ENCODE measurements around the gene F13B. TPM values are rescaled to one million over a fixed set of nuclear protein-coding genes. Genes with fewer than 3 reads are reported as not detected.
A peak's percentile ranks its signal among the peaks of the same experiment; 100 is the strongest.
"Not testable (repeated sequence)": the region's sequence is repeated elsewhere in the genome, so short reads cannot be mapped to it uniquely, and the experiment has no call there.

Gene F13B, protein sequence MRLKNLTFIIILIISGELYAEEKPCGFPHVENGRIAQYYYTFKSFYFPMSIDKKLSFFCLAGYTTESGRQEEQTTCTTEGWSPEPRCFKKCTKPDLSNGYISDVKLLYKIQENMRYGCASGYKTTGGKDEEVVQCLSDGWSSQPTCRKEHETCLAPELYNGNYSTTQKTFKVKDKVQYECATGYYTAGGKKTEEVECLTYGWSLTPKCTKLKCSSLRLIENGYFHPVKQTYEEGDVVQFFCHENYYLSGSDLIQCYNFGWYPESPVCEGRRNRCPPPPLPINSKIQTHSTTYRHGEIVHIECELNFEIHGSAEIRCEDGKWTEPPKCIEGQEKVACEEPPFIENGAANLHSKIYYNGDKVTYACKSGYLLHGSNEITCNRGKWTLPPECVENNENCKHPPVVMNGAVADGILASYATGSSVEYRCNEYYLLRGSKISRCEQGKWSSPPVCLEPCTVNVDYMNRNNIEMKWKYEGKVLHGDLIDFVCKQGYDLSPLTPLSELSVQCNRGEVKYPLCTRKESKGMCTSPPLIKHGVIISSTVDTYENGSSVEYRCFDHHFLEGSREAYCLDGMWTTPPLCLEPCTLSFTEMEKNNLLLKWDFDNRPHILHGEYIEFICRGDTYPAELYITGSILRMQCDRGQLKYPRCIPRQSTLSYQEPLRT
- total RNA-seq (2014; rRNA removed; shearing (Covaris generic)): 0.24 TPM in 1 of 2 replicates, not detected in the other

DNA sequence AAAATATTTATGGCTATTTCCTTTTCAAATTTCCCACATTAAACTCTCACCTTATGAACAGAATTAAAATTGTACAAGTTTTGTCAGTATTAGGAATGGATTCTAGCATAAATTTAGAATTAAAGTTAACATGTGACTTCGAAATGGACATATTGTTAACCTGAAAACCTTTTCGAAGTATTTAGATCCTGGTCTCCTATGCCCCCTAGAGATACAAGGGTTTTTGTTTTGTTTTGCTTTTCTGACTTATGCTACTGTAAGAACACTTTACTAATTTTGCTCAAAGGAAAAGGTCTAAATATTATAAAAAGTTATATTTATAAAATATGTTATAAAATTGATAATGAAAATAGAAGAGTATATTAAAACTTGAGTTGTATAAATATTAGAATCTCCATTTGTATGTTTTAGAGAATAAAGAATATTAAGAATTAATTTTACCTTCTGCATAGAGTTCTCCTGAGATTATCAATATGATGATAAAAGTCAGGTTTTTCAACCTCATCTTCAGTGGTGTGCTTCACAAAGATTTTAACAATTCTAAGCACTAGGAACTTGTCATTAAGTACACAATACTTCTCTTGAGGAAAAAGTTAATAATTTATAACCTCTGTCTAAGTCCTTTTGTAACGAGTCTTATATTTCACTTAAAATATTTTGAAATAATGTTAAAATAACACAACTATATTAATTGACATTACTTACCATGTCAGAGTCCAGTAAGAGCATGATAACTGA is at the start of gene F13B:
TSS of gene F13B (minus strand) at position 542 of the 738 bp plus-strand sequence. CDS start at position 505, 37 bp downstream.
- DNase-seq (ENCODE audit: low read depth): no peak

DNA sequence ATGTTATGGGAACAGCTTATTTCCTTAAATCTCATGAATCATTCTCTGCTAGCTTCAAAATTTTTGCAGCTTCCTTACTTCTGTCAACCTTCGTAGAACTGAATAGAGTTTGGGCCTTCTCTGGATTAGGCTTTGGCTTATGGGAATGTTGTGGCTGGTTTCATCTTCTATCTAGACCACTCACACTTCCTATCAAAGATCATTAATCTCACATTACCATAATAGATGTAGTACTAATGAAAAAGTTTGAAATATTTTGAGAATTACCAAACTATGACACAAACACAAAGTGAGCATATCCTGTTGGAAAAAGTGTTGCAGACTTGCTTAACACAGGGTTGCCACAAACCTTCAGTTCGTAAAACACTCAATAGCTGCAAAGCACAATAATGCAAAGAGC is 49.1 kb upstream of the F13B start:
- DNase-seq (ENCODE audit: low read depth): no peak

DNA sequence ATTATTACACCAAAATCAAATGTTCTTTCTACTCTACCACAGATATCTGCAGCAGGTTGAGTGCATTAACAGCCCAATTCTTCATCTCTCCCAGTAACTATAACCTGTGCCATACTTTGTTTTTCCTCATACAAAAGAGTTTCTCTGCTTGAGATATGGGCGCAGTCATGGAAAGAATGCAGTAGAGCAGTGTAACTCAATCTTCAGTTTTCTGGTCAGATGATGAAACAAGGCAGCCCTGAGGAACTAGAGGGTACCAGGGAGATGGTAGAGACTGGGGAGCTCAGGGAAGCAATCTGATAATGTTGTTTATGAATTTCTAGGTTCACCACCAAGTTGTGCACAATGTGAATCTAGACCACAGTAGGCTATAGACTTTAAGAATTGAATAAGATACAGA is 39.8 kb upstream of the F13B start:
- DNase-seq (ENCODE audit: low read depth): no peak

DNA sequence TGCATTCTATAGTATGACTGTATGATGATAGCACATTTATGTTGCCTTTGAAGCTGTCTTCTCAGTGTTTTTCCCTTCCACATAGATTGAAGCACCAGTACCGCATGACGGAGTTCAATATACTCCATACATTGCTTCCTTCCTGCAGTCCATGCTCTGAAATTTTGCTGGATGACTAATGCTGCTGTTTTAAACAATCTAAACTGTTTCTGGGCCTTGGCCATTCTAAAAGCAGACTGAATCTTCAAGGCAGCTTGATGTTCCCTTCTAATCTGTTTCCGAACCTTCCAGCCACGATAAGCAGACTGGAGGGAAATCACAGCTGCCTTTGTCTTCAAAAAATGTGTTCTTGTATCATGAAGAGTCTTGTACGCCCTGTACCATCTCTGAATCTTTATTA is 36.2 kb upstream of the F13B start:
- DNase-seq (ENCODE audit: low read depth): no peak

DNA sequence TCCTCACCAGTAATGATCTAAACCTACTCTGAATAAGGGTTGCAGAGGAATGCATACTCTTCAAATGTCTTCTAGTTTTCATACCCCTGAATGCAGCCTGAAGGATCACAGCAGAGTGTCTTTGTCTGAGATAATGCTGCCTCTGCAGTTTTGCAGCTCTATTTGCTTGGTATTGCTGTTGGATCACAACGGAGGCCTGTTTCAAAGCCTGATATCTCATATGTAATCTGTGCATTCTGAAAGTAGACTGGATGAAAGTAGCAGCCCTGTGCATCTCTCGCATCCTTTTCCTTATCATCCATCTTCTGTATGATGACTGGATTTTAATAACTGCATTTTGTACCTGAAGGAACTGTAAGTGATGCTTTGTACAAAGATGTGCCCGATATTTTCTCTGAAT is 34.9 kb upstream of the F13B start:
- no peak for DNase-seq (ENCODE audit: low read depth)

DNA sequence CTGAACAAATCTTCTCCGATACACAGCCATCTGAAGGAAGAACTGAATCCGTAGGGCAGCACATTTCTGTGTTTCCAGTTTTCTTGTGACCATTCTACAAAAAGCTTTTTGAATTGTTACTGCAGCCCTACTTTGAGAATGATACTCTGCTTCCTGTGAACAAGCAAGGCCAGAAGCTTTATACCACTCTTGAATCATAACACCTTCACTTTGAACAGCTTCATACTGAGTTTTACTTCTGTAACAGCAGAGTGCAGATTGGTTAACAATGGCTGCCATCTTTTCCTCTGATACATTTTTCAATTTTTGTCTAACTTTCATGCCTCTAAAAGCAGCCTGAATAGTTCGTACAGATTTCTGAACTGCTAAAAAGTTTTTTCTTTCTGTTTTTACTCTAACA is 33.6 kb upstream of the F13B start:
- DNase-seq (ENCODE audit: low read depth): no peak

DNA sequence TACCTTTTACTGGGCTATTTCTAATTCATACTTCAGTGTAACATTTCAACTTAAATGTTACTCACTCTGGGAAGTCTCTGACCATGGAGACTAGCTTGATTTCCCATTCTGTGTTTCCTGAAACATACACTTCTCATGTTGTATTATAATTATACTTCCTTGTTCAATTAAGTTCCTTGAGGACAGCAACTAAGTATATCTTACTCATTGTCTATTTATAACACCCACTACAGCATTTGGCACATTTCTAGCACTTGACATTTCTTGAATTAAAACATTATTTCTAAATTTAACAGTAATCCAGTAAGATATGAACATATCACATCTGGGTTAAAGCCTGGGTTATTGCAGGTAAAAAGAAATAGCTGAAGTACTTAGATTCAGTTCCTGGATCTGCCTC is 32.4 kb upstream of the F13B start:
- no peak for DNase-seq (ENCODE audit: low read depth)

DNA sequence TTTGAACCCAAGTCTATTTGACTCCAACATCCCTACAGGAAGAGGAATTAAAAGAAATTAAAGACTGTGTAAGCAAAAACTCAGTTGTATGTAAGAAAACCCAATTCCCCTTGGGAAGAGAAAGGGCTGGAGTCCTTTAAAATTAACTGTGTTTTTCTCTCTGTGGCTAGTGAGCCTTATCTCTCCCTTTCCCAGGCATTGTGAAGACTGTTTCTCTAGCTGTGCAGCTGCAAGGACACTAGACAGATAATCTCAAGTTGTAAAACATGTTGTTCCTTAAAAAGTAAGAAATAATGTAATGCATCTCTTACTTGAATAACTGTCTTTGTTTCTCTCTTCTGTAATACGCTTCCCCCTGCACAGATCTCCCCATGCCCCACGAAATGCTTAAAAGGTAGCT is 29.9 kb upstream of the F13B start:
- DNase-seq (ENCODE audit: low read depth): not testable (repeated sequence)

DNA sequence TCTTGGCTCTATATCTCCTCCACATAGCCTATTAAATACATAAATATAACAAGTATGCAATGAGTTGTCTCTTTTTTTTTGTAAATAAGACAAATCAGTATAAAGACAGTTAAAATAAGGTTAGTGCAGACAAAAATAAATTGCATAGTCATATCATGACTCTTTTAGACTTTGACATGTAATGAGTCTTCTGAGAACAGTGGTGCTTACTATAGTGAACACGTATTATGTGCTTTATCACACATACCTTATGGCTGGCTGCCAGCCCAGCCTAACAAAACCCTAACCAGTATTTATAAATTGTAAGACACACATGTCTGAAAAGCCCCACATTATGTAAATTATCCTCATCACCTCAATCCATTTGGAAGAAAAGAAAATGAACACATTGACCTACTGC is 29.1 kb upstream of the F13B start:
- DNase-seq (ENCODE audit: low read depth): no peak

DNA sequence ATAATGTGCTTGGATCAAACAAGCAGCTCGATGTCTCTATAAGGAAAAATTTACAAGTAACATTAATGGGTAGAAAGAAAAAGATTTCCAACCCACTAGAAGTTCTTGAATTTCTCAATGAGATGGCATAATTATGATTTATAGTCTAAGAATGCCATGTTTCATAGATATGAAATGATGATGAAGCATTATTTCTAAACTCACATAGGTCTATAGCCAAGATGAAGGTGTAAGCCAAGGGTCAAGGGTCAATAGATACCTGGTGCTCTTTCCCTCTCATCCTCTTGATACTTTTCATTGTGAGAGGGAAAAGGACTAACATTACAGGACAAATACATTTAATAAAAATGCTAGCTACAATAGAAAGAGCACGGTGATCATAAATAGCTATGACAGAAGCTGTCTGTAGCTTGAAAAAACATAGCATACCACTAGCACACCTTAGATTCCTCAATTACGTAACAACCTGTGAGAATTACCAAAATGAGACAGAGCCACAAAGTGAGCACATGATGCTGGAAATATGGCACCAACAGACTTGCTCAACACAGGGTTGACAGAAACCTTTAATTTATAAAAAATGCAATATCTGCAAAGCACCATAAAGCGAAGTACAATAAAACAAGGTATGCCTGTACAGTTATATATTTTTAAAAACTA is 26.3 kb upstream of the F13B start:
- DNase-seq (ENCODE audit: low read depth): no peak

DNA sequence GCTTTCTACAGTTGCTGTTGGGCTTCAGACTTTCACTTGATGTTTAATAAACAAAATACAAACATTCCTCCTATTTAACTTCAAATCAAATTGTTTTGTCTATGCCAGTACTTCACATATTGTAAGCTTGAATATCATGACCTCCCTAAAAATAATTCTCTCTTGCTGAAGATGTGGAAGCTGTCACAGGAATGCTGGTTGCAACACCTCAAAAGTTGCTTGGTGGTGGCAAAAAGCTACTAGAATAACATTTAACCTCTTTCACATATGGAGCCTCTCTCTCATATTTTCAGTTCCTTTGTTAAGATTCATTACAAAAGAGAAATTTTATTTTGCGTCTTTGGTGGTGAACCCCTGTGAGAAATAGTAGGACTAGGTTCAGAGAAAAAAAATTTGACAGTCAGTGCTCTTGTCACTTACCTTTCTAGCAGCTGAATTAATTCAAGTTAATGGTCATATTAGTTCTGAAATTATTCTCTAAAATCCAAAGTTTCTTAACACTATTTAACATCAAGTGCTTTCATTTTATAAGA is 25.5 kb upstream of the F13B start:
- no peak for DNase-seq (ENCODE audit: low read depth)

DNA sequence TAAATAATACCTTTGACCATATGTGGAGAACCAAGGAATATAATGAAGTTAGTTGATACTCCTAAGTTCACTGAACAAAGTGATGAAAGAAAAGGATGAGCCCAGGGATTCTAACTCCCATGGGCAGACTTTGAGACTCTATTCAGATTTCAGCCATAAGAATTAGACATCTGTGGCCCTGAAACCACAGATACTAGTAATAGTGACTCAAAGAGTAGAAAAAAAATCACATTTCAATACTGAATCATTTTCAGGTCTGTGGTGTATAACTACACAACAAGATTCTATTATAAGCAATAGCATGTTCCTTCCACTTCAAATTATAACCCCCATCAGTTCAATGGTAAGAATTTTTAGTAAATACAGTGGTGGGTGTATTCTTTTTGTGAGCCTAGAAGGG is 16.4 kb upstream of the F13B start:
- DNase-seq (ENCODE audit: low read depth): no peak

DNA sequence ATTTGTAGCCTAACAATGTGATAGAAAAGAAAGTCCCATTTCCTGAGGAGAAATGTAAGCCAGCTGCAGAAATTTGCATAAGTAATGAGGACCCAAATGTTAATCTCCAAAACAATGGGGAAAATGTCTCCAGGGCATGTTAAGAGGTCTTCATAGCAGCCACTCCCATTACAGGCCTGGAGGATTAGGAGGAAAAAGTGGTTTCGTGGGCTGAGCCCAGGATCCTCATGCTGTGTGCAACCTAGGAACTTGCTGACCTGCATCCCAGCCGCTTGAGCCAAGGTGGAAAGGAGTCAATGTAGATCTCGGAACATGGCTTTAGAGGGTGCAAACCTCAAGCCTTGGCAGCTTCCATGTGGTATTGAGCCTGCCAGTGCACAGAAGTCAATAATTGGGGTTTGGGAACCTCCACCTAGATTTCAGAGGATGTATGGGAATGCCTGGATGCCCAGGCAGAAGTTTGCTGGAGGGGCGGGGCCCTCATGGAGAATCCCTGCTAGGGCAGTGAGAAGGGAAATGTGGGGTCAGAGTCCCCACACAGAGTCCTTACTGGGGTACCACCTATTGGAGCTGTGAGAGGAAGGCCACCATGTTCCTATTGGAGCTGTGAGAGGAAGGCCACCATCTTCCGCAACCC is 14.2 kb upstream of the F13B start:
- peak; percentile 4 for DNase-seq (ENCODE audit: low read depth)

DNA sequence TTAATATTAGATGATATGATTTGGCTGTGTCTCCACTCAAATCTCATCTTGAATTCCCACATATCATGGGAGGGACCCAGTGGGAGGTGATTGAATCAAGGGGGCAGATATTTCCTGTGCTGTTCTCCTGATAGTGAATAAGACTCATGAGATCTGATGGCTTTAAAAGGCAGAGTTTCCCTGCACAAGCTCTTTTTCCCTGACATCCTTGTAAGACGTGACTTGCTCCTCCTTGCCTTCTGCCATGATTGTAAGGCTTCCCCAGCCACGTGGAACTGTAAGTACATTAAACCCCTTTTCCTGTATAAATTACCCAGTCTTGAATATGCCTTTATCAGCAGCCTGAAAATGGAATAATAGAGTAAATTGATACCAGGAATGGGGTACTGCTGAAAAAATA is 13.3 kb upstream of the F13B start:
- no peak for DNase-seq (ENCODE audit: low read depth)

DNA sequence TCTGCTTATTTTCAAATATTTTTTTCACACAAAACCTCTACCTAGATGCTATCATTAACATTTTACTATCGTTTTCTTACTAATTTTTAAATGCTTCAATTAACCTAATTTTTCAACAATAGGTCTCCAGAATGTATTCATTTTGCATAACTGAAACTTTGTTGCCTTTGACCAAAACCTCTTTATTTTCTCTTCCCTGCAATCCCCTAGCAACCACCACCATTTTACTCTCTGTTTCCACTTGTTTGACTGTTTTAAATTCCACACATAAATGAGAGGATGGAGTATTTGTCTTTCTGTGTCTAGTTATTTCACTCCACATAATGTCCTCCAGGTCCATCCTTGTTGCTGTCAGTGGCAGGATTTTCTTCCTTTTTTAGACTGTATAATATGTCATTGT is 9.5 kb upstream of the F13B start:
- DNase-seq (ENCODE audit: low read depth): no peak

DNA sequence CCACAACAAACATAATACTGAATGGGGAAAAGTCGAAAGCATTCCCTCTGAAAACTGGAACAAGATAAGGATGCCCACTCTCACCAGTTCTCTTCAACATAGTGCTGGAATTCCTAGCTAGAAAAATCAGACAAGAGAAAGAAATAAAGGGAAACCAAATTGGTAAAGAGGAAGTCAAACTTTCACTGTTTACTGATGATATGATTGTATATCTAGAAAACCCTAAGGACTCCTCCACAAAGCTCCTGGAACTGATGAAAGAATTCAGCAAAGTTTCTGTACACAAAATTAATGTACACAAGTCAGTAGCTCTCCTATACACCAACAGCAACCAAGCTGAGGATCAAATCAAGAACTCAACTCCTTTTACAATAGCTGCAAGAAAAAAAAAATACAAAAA is 6.9 kb upstream of the F13B start:
- no peak for DNase-seq (ENCODE audit: low read depth)

DNA sequence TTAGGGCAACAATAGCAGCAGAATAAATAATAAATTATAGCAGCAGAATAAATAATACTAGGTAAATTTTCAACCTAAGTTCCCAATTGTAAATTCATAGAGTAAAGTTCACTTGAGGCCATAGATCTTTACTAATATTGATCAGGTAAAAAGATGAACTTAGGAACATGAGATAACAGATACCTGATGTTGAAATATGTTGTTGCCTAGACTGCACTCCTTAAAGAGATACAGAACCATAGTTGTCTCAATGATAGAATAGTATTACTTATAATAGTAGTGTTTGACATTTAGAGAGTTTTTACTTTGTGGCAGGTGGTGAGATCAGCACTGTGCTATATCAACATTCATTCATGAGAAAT is 378 bp upstream of the F13B start:
- DNase-seq (ENCODE audit: low read depth): no peak

DNA sequence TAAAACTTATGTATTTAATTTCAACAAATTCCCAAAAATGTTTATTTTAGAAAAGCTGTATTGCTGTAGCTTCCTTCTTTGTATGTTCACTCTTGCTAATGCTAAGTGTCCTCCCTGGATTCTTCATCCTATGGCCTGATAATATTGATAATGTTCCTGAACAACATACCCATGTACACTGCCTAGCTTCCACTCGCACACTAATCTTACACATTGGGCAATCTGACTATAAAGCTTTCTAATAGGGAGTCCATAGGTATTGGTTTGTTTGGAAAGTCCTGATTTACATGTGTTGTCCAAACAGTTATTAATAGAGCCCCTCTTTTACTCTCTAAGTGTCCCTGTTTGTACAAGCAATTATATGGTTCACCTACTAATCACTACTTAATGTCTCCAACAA is 783 bp downstream of the F13B start:
- no peak for DNase-seq (ENCODE audit: low read depth)

DNA sequence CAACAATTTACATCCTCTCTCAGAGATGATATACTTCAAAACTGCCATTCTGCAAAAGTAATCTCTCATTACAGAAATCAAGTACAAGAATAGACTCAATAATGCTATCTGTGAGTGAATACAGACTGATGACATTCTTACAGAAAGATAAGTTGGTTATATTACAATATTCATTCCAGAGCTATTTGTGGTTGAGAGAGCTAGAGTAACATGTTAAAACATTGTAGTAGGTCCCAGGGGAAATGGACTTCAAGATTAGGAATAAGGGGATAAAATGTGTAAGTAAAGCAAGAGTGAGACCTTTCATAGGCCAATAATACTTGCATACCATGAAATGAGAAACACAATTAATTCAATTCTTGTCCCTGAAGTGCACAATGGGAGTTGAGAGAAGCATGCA is 1.5 kb downstream of the F13B start:
- DNase-seq (ENCODE audit: low read depth): no peak

DNA sequence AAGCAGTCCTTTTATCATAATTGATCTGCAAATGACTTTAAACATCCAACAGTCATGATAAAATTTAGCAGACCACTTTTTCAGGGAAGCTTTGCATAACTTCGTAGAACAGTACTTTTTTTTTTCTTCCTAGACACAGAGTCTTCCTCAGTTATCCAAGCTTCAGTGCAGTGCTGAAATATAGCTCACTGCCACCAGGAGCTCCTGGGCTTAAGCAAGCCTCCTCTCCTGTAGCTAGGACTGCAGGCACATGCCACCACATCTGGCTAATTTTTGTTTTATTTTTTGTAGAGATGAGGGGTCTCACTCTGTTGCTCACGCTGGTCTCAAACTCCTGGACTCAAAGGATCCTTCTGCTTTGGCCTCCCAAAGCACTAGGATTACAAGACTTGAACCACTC is 3.8 kb downstream of the F13B start:
- DNase-seq (ENCODE audit: low read depth): no peak

DNA sequence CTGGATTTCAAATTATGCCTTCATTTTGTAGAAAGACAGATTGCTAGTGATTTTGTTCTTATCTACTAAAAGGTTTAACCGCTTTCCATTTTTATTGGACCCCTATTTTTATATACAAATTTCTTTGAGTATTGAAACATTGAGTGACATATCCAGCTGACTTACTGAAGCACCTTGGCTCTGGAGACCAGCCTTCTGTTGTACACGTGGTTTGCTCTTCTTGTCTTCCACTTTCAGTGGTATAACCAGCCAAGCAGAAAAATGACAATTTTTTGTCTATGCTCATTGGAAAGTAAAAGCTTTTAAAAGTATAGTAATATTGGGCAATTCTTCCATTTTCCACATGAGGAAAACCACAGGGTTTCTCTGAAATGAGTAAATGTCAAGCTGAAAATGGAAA is 4.4 kb downstream of the F13B start:
- no peak for DNase-seq (ENCODE audit: low read depth)

DNA sequence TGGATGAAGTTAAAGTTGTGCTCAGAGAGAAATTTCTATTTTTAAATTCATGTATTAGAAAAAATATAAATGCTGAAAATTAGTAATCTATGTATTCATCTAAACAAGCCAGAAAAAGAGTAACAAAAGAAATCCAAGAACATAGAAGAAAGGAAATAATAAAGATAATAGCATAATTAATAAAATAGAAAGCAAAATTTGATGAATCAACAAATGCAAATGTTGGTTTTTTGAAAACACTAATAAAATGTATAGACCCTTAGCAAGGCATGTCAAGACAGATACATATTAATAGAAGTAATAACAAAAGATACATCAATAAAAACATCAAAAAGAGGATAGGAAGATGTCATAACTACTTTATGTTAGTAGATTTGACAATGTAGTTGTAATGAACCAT is 18.0 kb downstream of the F13B start:
- DNase-seq (ENCODE audit: low read depth): no peak
